H1 (cell line): ENCODE data around the gene SEMA3D. TPM values are rescaled to one million over a fixed set of nuclear protein-coding genes. Genes with fewer than 3 reads are reported as not detected.

Experiments
- CTCF ChIA-PET: fragments of 300-600 bp; sonication (Branson Sonifier 250); formaldehyde crosslinking; loops from one replicate; lab custom pipeline; 2021; ENCODE audit not compliant: partially characterized antibody; lab: Charles Lee
- POLR2A ChIA-PET: fragments of 300-600 bp; sonication (Branson Sonifier 250); formaldehyde crosslinking; loops from one replicate; lab custom pipeline; 2021; ENCODE audit warnings: inconsistent platforms; ENCODE audit not compliant: partially characterized antibody; lab: Charles Lee
- DNase-seq, 2 experiments: peaks; one replicate each; pipeline versions ENCODE4 v3.0.0 to v3.0.0-alpha.2; 2010 to 2022; ENCODE audit warnings: low spot score in 2 of 2, low read depth in 1 of 2, mixed read lengths in 1 of 2
- FAIRE-seq: peaks from 2 replicates; lab custom pipeline; 2011; peaks lifted over from hg19 to GRCh38; lab: Jason Lieb, UNC
- H2AFZ ChIP-seq: 2 replicates; pipeline ENCODE4 v1.8.1; 2012; ENCODE audit warnings: low read length, inconsistent platforms
- H2AK5ac ChIP-seq: 2 replicates; pipeline ENCODE4 v1.6.1; 2013; ENCODE audit warnings: low read depth, low read length
- H2BK120ac ChIP-seq: replicated peaks from 2 replicates; pipeline ENCODE3; 2013; ENCODE audit warnings: low read depth, low read length, inconsistent platforms
- H2BK12ac ChIP-seq: 2 replicates; pipeline ENCODE4 v1.6.1; 2013; ENCODE audit warnings: low read depth, low read length
- H2BK15ac ChIP-seq: 2 replicates; pipeline ENCODE4 v1.6.1; 2013; ENCODE audit warnings: low read length
- H2BK20ac ChIP-seq: 2 replicates; pipeline ENCODE4 v1.6.1; 2013; ENCODE audit warnings: low read length
- H2BK5ac ChIP-seq: 2 replicates; pipeline ENCODE4 v1.6.1; 2013; ENCODE audit warnings: low read depth, low read length
- H3K14ac ChIP-seq: 2 replicates; pipeline ENCODE4 v1.6.1; 2013; ENCODE audit warnings: inconsistent platforms; ENCODE audit not compliant: insufficient read length
- H3K18ac ChIP-seq: 2 replicates; pipeline ENCODE4 v1.6.1; 2013; ENCODE audit warnings: low read length; ENCODE audit errors: extremely low read depth
- H3K23ac ChIP-seq: 2 replicates; pipeline ENCODE4 v1.6.1; 2013; ENCODE audit warnings: inconsistent platforms; ENCODE audit not compliant: insufficient read length
- H3K23me2 ChIP-seq: 2 replicates; pipeline ENCODE4 v1.6.1; 2013; ENCODE audit warnings: low read depth, low read length
- H3K27ac ChIP-seq: 2 replicates; pipeline ENCODE4 v1.6.1; 2011; ENCODE audit warnings: low read depth, low read length, inconsistent platforms
- H3K27me3 ChIP-seq, 4 experiments: replicated peaks in 1 of 4; 1 replicate in 1 of 4; 2 replicates in 3 of 4; pipeline versions ENCODE4 v1.6.1 to v1.8.1; 2011 to 2013; ENCODE audit warnings: low read length in 3 of 4, mild to moderate bottlenecking in 3 of 4, inconsistent platforms in 2 of 4, mixed read lengths in 2 of 4, moderate library complexity in 1 of 4; ENCODE audit not compliant: control insufficient read depth in 3 of 4, insufficient read depth in 3 of 4; ENCODE audit errors: extremely low read depth in 1 of 4
- H3K36me3 ChIP-seq, 4 experiments: 2 replicates each; pipeline versions ENCODE4 v1.6.1 to v1.8.1; 2011 to 2013; ENCODE audit warnings: mild to moderate bottlenecking in 4 of 4, low read length in 3 of 4, moderate library complexity in 2 of 4, control low read depth in 1 of 4, inconsistent platforms in 1 of 4; ENCODE audit not compliant: insufficient read depth in 4 of 4, control insufficient read depth in 2 of 4
- H3K4ac ChIP-seq: replicated peaks from 2 replicates; pipeline ENCODE3; 2013; ENCODE audit warnings: low read length, low read depth, mixed read lengths, inconsistent platforms; ENCODE audit not compliant: insufficient read length
- H3K4me1 ChIP-seq, 4 experiments: replicated peaks in 1 of 4; 1 replicate in 1 of 4; 2 replicates in 3 of 4; pipeline versions ENCODE4 v1.6.1 to v1.8.1; 2011 to 2013; ENCODE audit warnings: low read length in 3 of 4, inconsistent platforms in 2 of 4, mixed read lengths in 1 of 4; ENCODE audit not compliant: insufficient read depth in 4 of 4, control insufficient read depth in 3 of 4
- H3K4me2 ChIP-seq, 2 experiments: 2 replicates each; pipeline versions ENCODE4 v1.6.1 to v1.8.1; 2011 to 2013; ENCODE audit warnings: low read depth in 2 of 2, low read length in 2 of 2, control low read depth in 1 of 2, inconsistent platforms in 1 of 2, mild to moderate bottlenecking in 1 of 2; ENCODE audit not compliant: insufficient read depth in 1 of 2
- H3K4me3 ChIP-seq, 4 experiments: fragments of 200-600, 300-600 bp in 1 of 4; sonication (generic), shearing (Covaris generic), sonication (Bioruptor Twin) in 1 of 4; 2 replicates each; pipeline versions ENCODE4 v1.5.1 to v1.8.1; 2011 to 2016; ENCODE audit warnings: low read length in 4 of 4, low read depth in 3 of 4, control low read depth in 2 of 4, inconsistent platforms in 2 of 4, mild to moderate bottlenecking in 2 of 4, mixed read lengths in 1 of 4, moderate library complexity in 1 of 4; ENCODE audit not compliant: insufficient read depth in 2 of 4; ENCODE audit errors: extremely low read depth in 1 of 4
- H3K56ac ChIP-seq: replicated peaks from 2 replicates; pipeline ENCODE3; 2013; ENCODE audit warnings: low read depth, mild to moderate bottlenecking, mixed read lengths, low read length, inconsistent platforms; ENCODE audit not compliant: insufficient read length
- H3K79me1 ChIP-seq: 2 replicates; pipeline ENCODE4 v1.6.1; 2013; ENCODE audit warnings: low read depth, low read length, control low read depth
- H3K79me2 ChIP-seq, 2 experiments: 2 replicates each; pipeline versions ENCODE4 v1.6.1 to v1.8.1; 2012 to 2013; ENCODE audit warnings: low read length in 2 of 2, mild to moderate bottlenecking in 2 of 2, inconsistent platforms in 1 of 2; ENCODE audit not compliant: insufficient read depth in 2 of 2, control insufficient read depth in 1 of 2
- H3K9ac ChIP-seq, 4 experiments: replicated peaks in 1 of 4; 1 replicate in 1 of 4; 2 replicates in 3 of 4; pipeline versions ENCODE4 v1.6.1 to v1.8.1; 2011 to 2013; ENCODE audit warnings: low read depth in 3 of 4, low read length in 3 of 4, control low read depth in 2 of 4, mild to moderate bottlenecking in 2 of 4, moderate library complexity in 2 of 4, inconsistent platforms in 1 of 4; ENCODE audit errors: extremely low read depth in 1 of 4
- H3K9me3 ChIP-seq, 2 experiments: 2 replicates each; pipeline versions ENCODE4 v1.6.1 to v1.8.1; 2012 to 2013; ENCODE audit warnings: mild to moderate bottlenecking in 2 of 2, moderate library complexity in 2 of 2, control low read depth in 1 of 2, inconsistent platforms in 1 of 2, low read depth in 1 of 2, low read length in 1 of 2, mixed read lengths in 1 of 2; ENCODE audit not compliant: insufficient read depth in 2 of 2
- H4K20me1 ChIP-seq, 2 experiments: replicated peaks in 1 of 2; 2 replicates each; pipeline versions ENCODE3 to v1.8.1; 2011 to 2013; ENCODE audit warnings: inconsistent platforms in 2 of 2, low read length in 2 of 2, mild to moderate bottlenecking in 1 of 2; ENCODE audit not compliant: insufficient read depth in 2 of 2, control insufficient read depth in 1 of 2
- H4K5ac ChIP-seq: 2 replicates; pipeline ENCODE4 v1.6.1; 2013; ENCODE audit warnings: low read length, low read depth, mixed read lengths, inconsistent platforms; ENCODE audit not compliant: insufficient read length
- H4K8ac ChIP-seq: 2 replicates; pipeline ENCODE4 v1.8.0; 2013; ENCODE audit warnings: mild to moderate bottlenecking, moderate library complexity, low read length, inconsistent platforms; ENCODE audit not compliant: insufficient read depth; ENCODE audit errors: extremely low read depth
- H4K91ac ChIP-seq: replicated peaks from 2 replicates; pipeline ENCODE3; 2013; ENCODE audit warnings: low read length, mixed read lengths, inconsistent platforms; ENCODE audit not compliant: insufficient read length
- SAP30 ChIP-seq: fragments of 300-600 bp; sonication (generic); IDR thresholded peaks from 2 replicates; pipeline ENCODE4 v1.7.1; 2012; ENCODE audit warnings: low read length, moderate library complexity, mild to moderate bottlenecking, inconsistent platforms; ENCODE audit not compliant: insufficient read depth, insufficient replicate concordance
- YY1 ChIP-seq: IDR thresholded peaks from 2 replicates; pipeline ENCODE4 v1.6.1; 2011; ENCODE audit warnings: low read depth, mild to moderate bottlenecking, low read length
- WGBS, 2 experiments: shearing (Covaris generic) in 1 of 2; methylation state at CpG; one replicate each; pipeline versions ENCODE4 v1.1.6 to v1.1.7; 2013 to 2015; ENCODE audit warnings: low lambda C conversion rate in 2 of 2, mixed read lengths in 2 of 2, inconsistent platforms in 1 of 2, low coverage in 1 of 2, missing lambda C conversion rate in 1 of 2; ENCODE audit not compliant: insufficient replicate concordance in 2 of 2, insufficient coverage in 1 of 2, insufficient read length in 1 of 2; ENCODE audit errors: extremely low coverage in 1 of 2, missing lambda C conversion rate in 1 of 2; 5-methylcytosine and 5-hydroxymethylcytosine counted together
- polyA plus RNA-seq, 7 experiments: library from polyadenylated mRNA; depleted of rRNA in 3 of 7; stranded (reverse) in 5 of 7; unstranded in 2 of 7; fragments of >200 nt in 5 of 7; fragments of 200-250 nt in 2 of 7; gene quantifications; 1 replicate in 5 of 7; 2 replicates in 1 of 7; 4 replicates in 1 of 7; pipeline versions ENCODE4 v1.2.1 to v1.2.3, GENCODE V29; 2011 to 2013; ENCODE audit warnings: missing spikeins in 2 of 7, mixed read lengths in 2 of 7
- total RNA-seq: library from RNA; stranded (reverse); fragmentation: NEBNext Ultra II Directional; extraction: Animal tissue kit (Norgen Biotek cat#: 25700); gene quantifications from 2 replicates; pipeline ENCODE4 v1.2.1, GENCODE V29; 2021

SEMA3D gene
- total and polyA plus RNA-seq, 2 of the 8 experiments (the other 6 are each of a cell fraction or from before 2014, with no cell fraction given) = 1.6 to 3.5 TPM

DNA sequence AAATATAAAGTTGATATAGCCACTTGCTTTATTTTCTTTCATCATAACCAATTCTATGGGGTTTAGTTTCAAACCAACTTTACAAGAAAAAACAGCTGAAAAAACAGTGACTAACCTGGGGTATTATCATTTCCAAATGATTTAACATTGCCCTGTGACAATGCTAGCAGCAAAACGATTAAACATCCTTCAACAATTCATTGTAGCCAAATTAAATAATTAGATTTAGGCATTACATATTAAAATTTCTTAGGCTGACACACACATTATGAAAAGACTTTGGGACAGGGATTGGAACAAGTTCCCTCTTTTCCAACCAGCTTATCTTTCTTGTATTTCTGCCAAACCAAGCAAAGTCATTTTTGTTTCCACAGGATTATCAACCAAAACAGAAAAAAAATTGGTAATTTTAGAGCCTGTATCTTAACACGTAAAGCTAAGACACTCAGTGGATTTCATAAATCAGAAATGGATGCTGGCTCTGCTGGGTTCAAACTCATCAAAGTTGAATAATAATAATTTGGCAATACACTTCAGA is 84.0 kb downstream of the SEMA3D start:
- Histone ChIP-seq H3K4me1 (no peaks in the 10 kb centered on the region), H4K5ac (no peak overlapping the region), H3K27me3 (no peaks in the 10 kb centered on the region), H3K4me2 (no peak overlapping the region), H3K27ac (no peak overlapping the region), H2BK5ac (no peak overlapping the region), H3K23me2 (no peaks in the 10 kb centered on the region), H3K18ac (no peak overlapping the region), H3K79me1 (no peaks in the 10 kb centered on the region), H3K4ac (no peak overlapping the region), H3K79me2 (no peaks in the 10 kb centered on the region), H3K23ac (no peak overlapping the region), H2BK120ac (no peak overlapping the region), H2AFZ (no peak overlapping the region), H3K9ac (no peak overlapping the region), H2BK20ac (no peak overlapping the region), H2BK15ac (no peak overlapping the region), H4K91ac (no peak overlapping the region), H4K8ac (no peak overlapping the region), H2AK5ac (no peak overlapping the region), H3K14ac (no peak overlapping the region), H3K56ac (no peak overlapping the region), H4K20me1 (no peaks in the 10 kb centered on the region), H3K4me3 (no peak overlapping the region), H3K9me3 (no peaks in the 10 kb centered on the region), H3K36me3 (no peaks in the 10 kb centered on the region), H2BK12ac (no peak overlapping the region)
- no peak for TF ChIP-seq SAP30
- TF ChIP-seq YY1 = no peak
- no peak for FAIRE-seq
- ChIA-PET CTCF (interaction anchor here (0.6 to 1.3 kb wide), 2 partner anchors 11 to 298 kb away, joined by 4 read pairs; no protein-coding TSS in a partner anchor), POLR2A (no interaction called here)
- no peak for DNase-seq
- 96% methylated on average over 2 of the region's 2 CpGs; no CpG with 5 or more reads in 1 of the 2 experiments for WGBS, 2 experiments
